ENCODE data around the gene ESR2.

DNA sequence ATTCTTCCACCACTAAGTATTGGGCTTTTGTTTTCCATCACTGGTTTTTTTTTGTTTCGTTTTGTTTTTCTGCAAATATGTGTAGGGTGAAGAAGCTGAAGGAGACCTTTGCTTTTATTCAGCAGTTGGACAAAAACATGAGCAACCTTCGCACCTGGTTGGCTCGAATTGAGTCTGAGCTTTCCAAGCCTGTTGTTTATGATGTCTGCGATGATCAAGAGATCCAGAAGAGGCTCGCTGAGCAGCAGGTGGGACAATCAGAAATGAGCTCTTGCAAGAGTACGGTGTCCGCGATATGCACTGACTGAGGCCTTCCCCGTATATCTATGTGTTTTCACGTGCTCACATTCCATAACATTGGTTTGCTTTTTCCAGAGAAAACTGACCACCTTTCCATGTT lies 91.5 kb downstream of the ESR2 start:
- TF ChIP-seq, protein P1, sequence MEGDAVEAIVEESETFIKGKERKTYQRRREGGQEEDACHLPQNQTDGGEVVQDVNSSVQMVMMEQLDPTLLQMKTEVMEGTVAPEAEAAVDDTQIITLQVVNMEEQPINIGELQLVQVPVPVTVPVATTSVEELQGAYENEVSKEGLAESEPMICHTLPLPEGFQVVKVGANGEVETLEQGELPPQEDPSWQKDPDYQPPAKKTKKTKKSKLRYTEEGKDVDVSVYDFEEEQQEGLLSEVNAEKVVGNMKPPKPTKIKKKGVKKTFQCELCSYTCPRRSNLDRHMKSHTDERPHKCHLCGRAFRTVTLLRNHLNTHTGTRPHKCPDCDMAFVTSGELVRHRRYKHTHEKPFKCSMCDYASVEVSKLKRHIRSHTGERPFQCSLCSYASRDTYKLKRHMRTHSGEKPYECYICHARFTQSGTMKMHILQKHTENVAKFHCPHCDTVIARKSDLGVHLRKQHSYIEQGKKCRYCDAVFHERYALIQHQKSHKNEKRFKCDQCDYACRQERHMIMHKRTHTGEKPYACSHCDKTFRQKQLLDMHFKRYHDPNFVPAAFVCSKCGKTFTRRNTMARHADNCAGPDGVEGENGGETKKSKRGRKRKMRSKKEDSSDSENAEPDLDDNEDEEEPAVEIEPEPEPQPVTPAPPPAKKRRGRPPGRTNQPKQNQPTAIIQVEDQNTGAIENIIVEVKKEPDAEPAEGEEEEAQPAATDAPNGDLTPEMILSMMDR (IDR thresholded peaks at IDR 0.05) = no peak
- TF ChIP-seq POLR2A (IDR thresholded peaks at IDR 0.05) = no peak
